NCI-H446 treated with DMSO at 0.1 percent for 48 hours (cell line): ENCODE measurements around the gene KCNN3.

Source experiments
- DNase-seq: peaks from one replicate; lab custom pipeline; 2025; lab: John Stamatoyannopoulos, UW

KCNN3 gene

GRCh38 chr1:154749078-154749760 is 120.9 kb downstream of the KCNN3 start:
- DNase-seq = no peak

GRCh38 chr1:154748405-154748775 is 121.7 kb downstream of the KCNN3 start:
- no peak for DNase-seq

- no peak for DNase-seq
Measured at GRCh38 chr1:154747740-154748404, 122.2 kb downstream of the KCNN3 start.

- DNase-seq = no peak
Measured at GRCh38 chr1:154747380-154747739, 122.7 kb downstream of the KCNN3 start.

- no peak for DNase-seq
Measured at GRCh38 chr1:154746622-154747299, 123.3 kb downstream of the KCNN3 start.

- no peak for DNase-seq
Measured at GRCh38 chr1:154745750-154746425, 124.2 kb downstream of the KCNN3 start.

- no peak for DNase-seq
Measured at GRCh38 chr1:154745286-154745731, 124.8 kb downstream of the KCNN3 start.

GRCh38 chr1:154744352-154745035 is 125.6 kb downstream of the KCNN3 start:
- DNase-seq = no peak

GRCh38 chr1:154743526-154744036 is 126.5 kb downstream of the KCNN3 start:
- DNase-seq = no peak

GRCh38 chr1:154742606-154743005 is 127.5 kb downstream of the KCNN3 start:
- DNase-seq = no peak

- no peak for DNase-seq
Measured at GRCh38 chr1:154741741-154742495, 128.2 kb downstream of the KCNN3 start.

GRCh38 chr1:154741327-154741726 is 128.8 kb downstream of the KCNN3 start:
- DNase-seq = no peak

GRCh38 chr1:154739654-154740053 is 130.4 kb downstream of the KCNN3 start:
- DNase-seq = no peak

- DNase-seq = no peak
Measured at GRCh38 chr1:154736841-154737240, 133.2 kb downstream of the KCNN3 start.

- no peak for DNase-seq
Measured at GRCh38 chr1:154735804-154736168, 134.3 kb downstream of the KCNN3 start.

- DNase-seq = no peak
Measured at GRCh38 chr1:154735061-154735803, 134.8 kb downstream of the KCNN3 start.

GRCh38 chr1:154733621-154734020 is 136.5 kb downstream of the KCNN3 start:
- no peak for DNase-seq

- no peak for DNase-seq
Measured at GRCh38 chr1:154730986-154731489, 139.0 kb downstream of the KCNN3 start.

- no peak for DNase-seq
Measured at GRCh38 chr1:154730259-154730658, 139.8 kb downstream of the KCNN3 start.

- DNase-seq = no peak
Measured at GRCh38 chr1:154729577-154729976, 140.5 kb downstream of the KCNN3 start.
